Heart right ventricle (tissue), 16 donors: Measurements from ENCODE around the gene C10orf62. TPM values are rescaled to one million over a fixed set of nuclear protein-coding genes. Genes with fewer than 3 reads are reported as not detected.
"Not testable (repeated sequence)": the region's sequence is repeated elsewhere in the genome, so short reads cannot be mapped to it uniquely, and the experiment has no call there.

Experiments
- ATAC-seq, 8 donors: fragments of 200-7000 bp; cut with Tn5 transposase; one replicate each; pipeline ENCODE4 v1.9.1; 2020; ENCODE audit warnings: mild to moderate bottlenecking in 8 of 8, moderate library complexity in 8 of 8, moderate number of reproducible peaks in 1 of 8
- DNase-seq, 2 donors: peaks; one replicate each; pipeline ENCODE4 v3.0.0-alpha.2; 2020
- H3K27ac ChIP-seq, 10 donors: fragments of 200-600 bp; sonication (generic) in 2 of 10; one replicate each; pipeline versions ENCODE4 v1.5.0 to v1.8.0; 2020 to 2022; ENCODE audit warnings: mild to moderate bottlenecking in 3 of 10
- H3K27me3 ChIP-seq, 7 donors: fragments of 200-600 bp; one replicate each; pipeline ENCODE4 v1.8.0; 2021 to 2022; ENCODE audit warnings: mild to moderate bottlenecking in 2 of 7
- H3K36me3 ChIP-seq, 9 donors: fragments of 200-600 bp; sonication (generic) in 1 of 9; one replicate each; pipeline versions ENCODE4 v1.5.0 to v1.8.0; 2020 to 2022; ENCODE audit warnings: mild to moderate bottlenecking in 2 of 9
- H3K4me1 ChIP-seq, 9 donors: fragments of 200-600 bp; sonication (generic) in 1 of 9; one replicate each; pipeline versions ENCODE4 v1.5.0 to v1.8.0; 2020 to 2022; ENCODE audit warnings: mild to moderate bottlenecking in 4 of 9
- H3K4me3 ChIP-seq, 10 donors: fragments of 200-600 bp; sonication (generic) in 2 of 10; one replicate each; pipeline versions ENCODE4 v1.5.0 to v1.8.0; 2020 to 2022; ENCODE audit warnings: mild to moderate bottlenecking in 7 of 10, moderate library complexity in 2 of 10
- H3K9me3 ChIP-seq, 11 donors: fragments of 200-600 bp in 10 of 11; sonication (generic) in 2 of 11; one replicate each; pipeline versions ENCODE4 v1.5.0 to v1.8.0; 2013 to 2022; ENCODE audit warnings: mild to moderate bottlenecking in 2 of 11, control low read depth in 1 of 11, moderate library complexity in 1 of 11
- CTCF ChIP-seq, 9 donors: fragments of 200-600 bp; sonication (generic) in 2 of 9; IDR thresholded peaks; one replicate each; pipeline versions ENCODE4 v1.5.0 to v1.8.0; 2021 to 2022; ENCODE audit warnings: antibody characterized with exemption in 9 of 9, mild to moderate bottlenecking in 5 of 9, moderate library complexity in 1 of 9
- WGBS, 2 donors: extraction: QIAGEN DNeasy Blood & Tissue Kit; methylation state at CpG; one replicate each; pipeline ENCODE4 v1.1.7; 2013; ENCODE audit warnings: inconsistent platforms in 1 of 2; 5-methylcytosine and 5-hydroxymethylcytosine counted together
- intact Hi-C, 10 donors: fragments of 100-400 bp; cut with DNase I; formaldehyde crosslinking; loops; one replicate each; pipeline versions ENCODE4 v1.11.1 to v1.14.2; 2022
- polyA plus RNA-seq, 2 donors: library from polyadenylated mRNA; stranded (reverse); fragments of 200-250 nt; gene quantifications; one replicate each; pipeline ENCODE4 v1.2.3, GENCODE V29; 2013
- total RNA-seq, 10 donors: library from RNA; stranded (reverse); fragmentation: NEBNext Ultra II Directional in 3 of 10; extraction: Animal tissue kit (Norgen Biotek cat#: 25700) in 3 of 10; gene quantifications; one replicate each; pipeline versions ENCODE4 v1.2.1 to v1.2.4, GENCODE V29; 2021 to 2023
- donor health status: Arrhythmogenic right ventricular cardiomyopathy.
- donor health status: ischemic (EF 13 %, LVEDD 7.1; RV severe dilation, severe dysfunction).
- donor health status: healthy with polysubstance abuse.
- donor health status: DM: no; HTN: yes; CAD: no.
- donor health status: DM: no; HTN: no; CAD: no.
- donor health status: ischemic (EF 25% LVEDD 6.9; RV normal size, moderate dysfunction).
- donor health status: ischemic (EF 25% LVEDD 5.7; RV mildly dilated, moderate dysfunction).
- donor health status: healthy.
- donor health status: DM: yes; HTN: yes; CAD: no.
- donor health status: Ischemic cardiomyopathy.
- donor health status: ischemic (EF 35%, LVEDD 5.7; RV mildly dilated, moderate dysfunction).
- donor health status: nonischemic (EF 11% LVEDD 7.7; RV severe dilation, severe dysfunction).
- donor health status: DM: yes; HTN: yes; CAD: no.
- donor health status: PGD.
- donor health status: ischemic (EF 29% LVEDD 5.4; RV normal size, mild dysfunction).
- donor health status: nonischemic (EF 23%, LVEDD 6.1; RV moderate dilation, normal function).

Gene C10orf62
- total and polyA plus RNA-seq, 12 donors: 0.20 to 2.4 (median 1.1) TPM; not detected in 2

GRCh38 chr10:97631098-97631497 is 41.6 kb downstream of the C10orf62 start:
- DNase-seq: no peak
- intact Hi-C loops: loop anchor here in 1 of 10 donors (10.0 kb wide), 1 partner anchor 206 kb away; the partner anchor contains the start of gene PGAM1
- no peak overlapping the region for H3K4me3 ChIP-seq

GRCh38 chr10:97632949-97633884 is 43.7 kb downstream of the C10orf62 start, which contains the start of gene MORN4:
TSS of gene MORN4 (minus strand) at chr10:97633500. CDS start at chr10:97619653, 13,847 bp downstream.
- DNase-seq (peak; percentile 93 to 96), ATAC-seq (peak; percentile 98 to 100 (median 100))
- Histone ChIP-seq H3K27ac (peak within 1 kb of the TSS in 9 of 10 donors; percentile 25 to 77 (median 62)), H3K4me1 (peaks cover 0 to 14% (median 9%) of the 10 kb centered on the region in 9 donors), H3K36me3 (no peaks in the 10 kb centered on the region), H3K27me3 (no peaks in the 10 kb centered on the region), H3K9me3 (no peaks in the 10 kb centered on the region), H3K4me3 (peak within 1 kb of the TSS; percentile 33 to 81 (median 71))
- 3% methylated on average over 60 to 62 of the region's 62 CpGs for WGBS, 2 donors
- no peak for TF ChIP-seq CTCF (IDR thresholded peaks at IDR 0.05)
- intact Hi-C loops: loop anchor here in 1 of 10 donors (10.0 kb wide), 1 partner anchor 208 kb away; the partner anchor contains the start of gene PGAM1

More at GRCh38 chr10:97631098-97631497, 41.6 kb downstream of the C10orf62 start:
- Histone ChIP-seq H3K27me3 (no peaks in the 10 kb centered on the region), H3K36me3 (no peaks in the 10 kb centered on the region), H3K27ac (no peak overlapping the region), H3K4me1 (peaks cover 0 to 24% (median 11%) of the 10 kb centered on the region in 9 donors), H3K9me3 (no peaks in the 10 kb centered on the region)
- no peak for ATAC-seq
- no peak for TF ChIP-seq CTCF (IDR thresholded peaks at IDR 0.05)

- no peaks in the 10 kb centered on the region for H3K27me3 ChIP-seq
- intact Hi-C loops: loop anchor here in 1 of 10 donors (10.0 kb wide), 1 partner anchor 209 kb away; the partner anchor contains the start of gene PGAM1
- H3K27ac ChIP-seq: peak overlapping the region in 9 of 10 donors; percentile 25 to 77 (median 62)
- TF ChIP-seq CTCF (IDR thresholded peaks at IDR 0.05): peak in 1 of 9 donors; percentile 18
- H3K4me1 ChIP-seq: peaks cover 0 to 13% (median 9%) of the 10 kb centered on the region in 9 donors
- WGBS, 2 donors: 83 to 91% methylated on average over 8 of the region's 8 CpGs
- ATAC-seq (peak in 3 of 8 donors; percentile 9 to 17 (median 11)), DNase-seq (no peak)
- no peaks in the 10 kb centered on the region for H3K9me3 ChIP-seq
- no peaks in the 10 kb centered on the region for H3K36me3 ChIP-seq
- H3K4me3 ChIP-seq: peak overlapping the region; percentile 33 to 81 (median 71)
Measured at GRCh38 chr10:97633921-97634320, 44.4 kb downstream of the C10orf62 start.

- ATAC-seq (no peak), DNase-seq (no peak)
- WGBS, 2 donors: 90 to 96% methylated on average over 1 of the region's 1 CpG
- Histone ChIP-seq H3K9me3 (no peaks in the 10 kb centered on the region), H3K27ac (no peak overlapping the region), H3K36me3 (no peaks in the 10 kb centered on the region), H3K4me3 (no peak overlapping the region), H3K4me1 (peaks cover 0 to 16% (median 9%) of the 10 kb centered on the region in 9 donors), H3K27me3 (no peaks in the 10 kb centered on the region)
- no peak for TF ChIP-seq CTCF (IDR thresholded peaks at IDR 0.05)
- intact Hi-C loops: loop anchor here in 1 of 10 donors (10.0 kb wide), 1 partner anchor 211 kb away; the partner anchor contains the start of gene PGAM1
Measured at GRCh38 chr10:97635577-97635976, 46.1 kb downstream of the C10orf62 start.

GRCh38 chr10:97639090-97639489 is 49.6 kb downstream of the C10orf62 start:
- Histone ChIP-seq H3K36me3 (peaks cover 0 to 12% (median 0%) of the 10 kb centered on the region in 9 donors), H3K4me1 (peaks cover 0 to 30% (median 17%) of the 10 kb centered on the region in 9 donors)
- not testable (repeated sequence) for ATAC-seq, H3K27ac ChIP-seq, H3K27me3 ChIP-seq, DNase-seq, H3K4me3 ChIP-seq, H3K9me3 ChIP-seq
- intact Hi-C loops: loop anchor here in 1 of 10 donors (10.0 kb wide), 1 partner anchor 214 kb away; the partner anchor contains the start of gene PGAM1
- 94% methylated on average over 3 of the region's 3 CpGs for WGBS, 2 donors
